GM19467 (cell line): ENCODE data around the gene RINL.
"Not testable (repeated sequence)": the region's sequence is repeated elsewhere in the genome, so short reads cannot be mapped to it uniquely, and the experiment has no call there.

Source experiments
- ATAC-seq: cut with Tn5 transposase; IDR thresholded peaks from one replicate; pipeline ENCODE4 v1.9.1; 2021; ENCODE audit warnings: mild to moderate bottlenecking, moderate library complexity; ENCODE audit not compliant: unreplicated experiment

Gene RINL

DNA sequence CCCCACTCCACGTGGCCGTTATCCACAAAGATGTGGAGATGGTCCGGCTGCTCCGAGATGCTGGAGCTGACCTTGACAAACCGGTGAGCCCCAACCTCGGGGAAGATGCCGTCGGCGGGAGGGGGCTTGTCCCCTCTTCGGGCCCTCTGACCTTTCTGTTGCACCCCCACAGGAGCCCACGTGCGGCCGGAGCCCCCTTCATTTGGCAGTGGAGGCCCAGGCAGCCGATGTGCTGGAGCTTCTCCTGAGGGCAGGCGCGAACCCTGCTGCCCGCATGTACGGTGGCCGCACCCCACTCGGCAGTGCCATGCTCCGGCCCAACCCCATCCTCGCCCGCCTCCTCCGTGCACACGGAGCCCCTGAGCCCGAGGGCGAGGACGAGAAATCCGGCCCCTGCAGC is 29.2 kb upstream of the RINL start:
- no peak for ATAC-seq

DNA sequence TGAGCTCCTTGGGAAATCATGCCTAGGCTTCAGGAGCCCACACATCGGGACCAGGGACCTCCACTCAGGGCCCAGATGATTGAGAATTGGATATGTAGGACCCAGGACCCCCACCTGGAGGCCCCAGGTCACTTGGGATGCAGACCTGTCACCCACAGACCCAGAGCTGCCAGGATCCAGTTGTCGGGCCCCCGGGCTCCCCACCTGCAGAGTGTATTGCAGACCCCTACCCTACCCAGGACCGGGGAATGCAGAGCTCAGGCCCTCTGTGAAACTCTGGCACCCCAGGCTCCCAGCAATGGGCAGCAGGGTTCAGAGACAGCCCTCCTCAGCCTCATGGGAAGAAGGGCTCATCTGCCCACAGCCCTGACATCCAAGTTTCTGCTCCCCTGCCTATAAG is 27.5 kb upstream of the RINL start:
- no peak for ATAC-seq

DNA sequence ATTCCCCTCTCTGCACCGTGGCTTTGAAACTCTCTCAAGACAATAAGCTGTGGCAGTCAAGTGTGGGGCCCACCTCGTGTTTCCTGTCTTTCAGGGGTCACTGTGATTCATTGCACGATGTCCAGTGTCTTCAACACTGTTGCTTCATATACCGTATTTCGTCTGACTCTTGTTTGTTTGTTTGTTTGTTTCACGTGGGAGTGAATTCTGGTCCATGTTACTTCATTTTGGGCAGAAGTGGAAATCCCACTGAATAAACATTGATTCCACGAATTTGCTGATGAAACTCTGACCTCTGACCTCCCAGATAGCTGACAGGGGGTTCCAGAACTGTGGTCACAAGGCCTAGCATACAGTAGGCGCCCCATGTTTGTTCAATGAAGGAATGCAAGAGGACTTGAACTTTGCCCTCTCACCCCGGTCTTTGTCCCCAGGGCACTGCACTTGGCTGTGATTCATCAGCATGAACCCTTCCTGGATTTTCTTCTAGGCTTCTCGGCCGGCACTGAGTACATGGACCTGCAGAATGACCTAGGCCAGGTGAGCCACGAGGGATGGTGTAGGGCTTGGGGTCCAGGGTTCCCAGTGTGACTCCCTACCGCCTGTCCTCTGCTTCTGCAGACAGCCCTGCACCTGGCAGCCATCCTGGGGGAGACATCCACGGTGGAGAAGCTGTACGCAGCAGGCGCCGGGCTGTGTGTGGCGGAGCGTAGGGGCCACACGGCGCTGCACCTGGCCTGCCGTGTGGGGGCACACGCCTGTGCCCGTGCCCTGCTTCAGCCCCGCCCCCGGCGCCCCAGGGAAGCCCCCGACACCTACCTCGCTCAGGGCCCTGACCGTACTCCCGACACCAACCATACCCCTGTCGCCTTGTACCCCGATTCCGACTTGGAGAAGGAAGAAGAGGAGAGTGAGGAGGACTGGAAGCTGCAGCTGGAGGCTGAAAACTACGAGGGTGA is 26.8 kb upstream of the RINL start:
- no peak for ATAC-seq

DNA sequence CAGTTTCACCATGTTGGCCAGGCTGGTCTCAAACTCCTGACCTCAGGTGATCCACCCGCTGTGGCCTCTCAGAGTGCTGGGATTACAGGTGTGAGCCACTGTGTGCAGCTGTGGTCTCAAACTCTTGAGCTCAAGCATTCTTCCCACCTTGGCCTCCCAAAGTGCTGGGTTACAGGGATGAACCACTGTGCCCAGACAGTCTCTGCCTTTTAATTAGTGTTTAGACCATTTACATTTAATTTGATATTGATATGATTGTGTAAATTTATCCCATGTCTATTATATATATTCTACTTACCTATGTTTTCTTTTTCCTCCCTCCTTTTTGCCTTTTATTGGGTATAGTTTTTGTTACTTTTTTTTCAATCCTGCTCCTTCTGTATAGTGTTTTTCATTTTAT is 23.6 kb upstream of the RINL start:
- no peak for ATAC-seq

DNA sequence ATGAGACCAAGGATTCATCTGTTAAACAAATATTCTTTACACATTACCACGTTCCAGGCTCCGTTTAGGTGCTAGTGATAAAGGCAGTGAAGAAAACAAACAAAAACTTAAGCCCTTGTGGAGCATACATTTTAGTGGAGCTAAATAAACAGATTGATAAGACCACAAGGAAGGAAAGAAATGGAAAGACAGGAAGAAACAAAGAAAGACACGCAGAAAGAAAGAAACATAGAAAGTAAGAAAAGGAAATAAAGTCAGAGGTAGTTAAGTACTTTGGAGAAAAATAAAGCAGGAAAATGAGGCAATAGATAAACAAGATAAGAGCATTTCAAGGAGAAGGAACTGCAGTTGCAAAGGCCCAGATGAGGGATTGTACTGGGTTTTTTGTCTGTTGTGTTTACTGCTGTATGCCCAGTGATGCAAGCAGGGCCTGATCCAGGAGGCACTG is 22.7 kb upstream of the RINL start:
- no peak for ATAC-seq

DNA sequence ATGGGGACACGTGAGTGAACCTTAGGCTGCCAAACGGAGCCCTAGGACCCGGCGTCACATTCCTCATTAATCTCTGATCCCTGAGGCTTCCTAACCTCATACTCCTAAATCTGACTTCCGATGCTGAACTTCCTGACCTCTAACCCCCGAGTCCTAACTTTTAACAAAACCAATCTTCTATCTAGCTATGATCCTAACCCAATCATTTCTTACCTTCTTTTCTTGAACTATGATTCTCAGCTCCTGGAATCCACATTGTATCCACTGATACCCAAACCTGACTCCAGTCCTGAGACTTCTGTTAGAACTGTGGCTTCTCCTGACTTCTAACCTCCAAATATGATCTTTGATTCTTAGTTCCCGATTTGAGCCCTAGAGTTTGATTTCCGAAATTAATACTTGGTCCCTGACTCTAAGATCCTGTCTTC is 22.1 kb upstream of the RINL start:
- ATAC-seq = no peak

DNA sequence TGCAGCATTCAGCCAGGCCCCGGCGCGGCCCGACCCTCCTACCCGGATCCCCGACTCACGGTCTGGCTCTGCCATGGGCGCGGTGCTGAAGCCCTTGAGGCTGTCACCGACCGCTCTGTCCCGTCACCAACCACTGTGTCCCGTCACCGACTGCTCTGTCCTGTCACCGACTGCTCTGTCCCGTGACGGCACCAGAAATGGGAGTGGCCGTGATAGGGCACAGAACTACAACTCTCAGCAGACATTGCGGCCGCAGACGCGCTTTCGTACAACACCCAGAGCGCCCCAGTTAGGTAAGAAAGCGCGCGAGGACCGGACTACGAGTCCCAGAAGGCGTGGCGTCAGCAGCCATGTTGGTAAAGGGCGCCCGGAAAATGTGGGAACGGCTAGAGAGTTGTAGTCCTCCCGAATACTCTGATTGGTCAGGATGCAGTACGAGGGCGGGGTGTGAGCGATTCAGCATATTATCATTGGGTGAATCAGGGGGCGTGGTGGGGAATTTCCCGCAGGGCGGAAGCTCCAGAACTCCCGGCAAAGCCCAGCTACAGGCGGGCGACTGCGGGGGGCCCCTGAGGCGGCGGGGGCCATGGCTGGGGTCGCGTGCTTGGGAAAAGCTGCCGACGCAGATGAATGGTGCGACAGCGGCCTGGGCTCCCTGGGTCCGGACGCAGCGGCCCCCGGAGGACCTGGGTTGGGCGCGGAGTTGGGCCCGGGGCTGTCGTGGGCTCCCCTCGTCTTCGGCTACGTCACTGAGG is 21.5 kb upstream of the RINL start, which contains the start of the genes NFKBIB and SIRT2:
Gene NFKBIB, plus strand, starts transcription at position 523 of the 755 bp plus-strand sequence. Its CDS starts 64 bp downstream, at position 587.
Gene SIRT2, minus strand, starts transcription at position 172 of the 755 bp plus-strand sequence. Its CDS starts 97 bp downstream, at position 75.
- peak; percentile 90 for ATAC-seq

DNA sequence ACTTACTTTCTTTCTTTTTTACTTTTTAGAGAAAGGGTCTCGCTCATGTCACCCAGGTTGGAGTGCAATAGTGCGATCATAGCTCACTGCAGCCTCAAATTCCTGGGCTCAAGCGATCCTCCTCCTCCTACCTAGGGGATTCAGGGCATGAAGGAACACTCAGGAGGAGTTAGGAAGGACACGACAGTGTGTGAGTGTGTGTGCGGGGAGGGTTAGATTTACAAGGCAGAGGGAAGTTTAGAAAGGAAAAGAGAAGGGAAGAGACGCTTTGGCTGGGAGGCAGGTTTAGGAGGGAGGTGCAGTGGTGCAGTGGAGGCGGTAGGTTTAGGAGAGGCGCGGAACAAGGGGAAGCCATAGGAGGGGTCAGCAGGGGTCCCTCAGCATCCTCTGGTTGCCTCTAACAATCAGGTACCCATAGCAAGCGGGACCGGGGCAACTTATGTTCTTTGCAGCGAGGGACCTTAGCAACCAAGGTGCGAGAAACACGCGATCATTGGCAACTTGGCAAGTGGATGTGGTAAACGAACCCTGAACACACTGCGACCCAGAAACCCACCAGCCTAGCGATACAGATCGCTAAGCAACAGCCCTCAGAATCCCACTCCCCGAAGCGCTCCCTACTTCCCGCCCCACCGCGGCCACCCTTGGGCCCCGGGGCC is 20.8 kb upstream of the RINL start:
- no peak for ATAC-seq

DNA sequence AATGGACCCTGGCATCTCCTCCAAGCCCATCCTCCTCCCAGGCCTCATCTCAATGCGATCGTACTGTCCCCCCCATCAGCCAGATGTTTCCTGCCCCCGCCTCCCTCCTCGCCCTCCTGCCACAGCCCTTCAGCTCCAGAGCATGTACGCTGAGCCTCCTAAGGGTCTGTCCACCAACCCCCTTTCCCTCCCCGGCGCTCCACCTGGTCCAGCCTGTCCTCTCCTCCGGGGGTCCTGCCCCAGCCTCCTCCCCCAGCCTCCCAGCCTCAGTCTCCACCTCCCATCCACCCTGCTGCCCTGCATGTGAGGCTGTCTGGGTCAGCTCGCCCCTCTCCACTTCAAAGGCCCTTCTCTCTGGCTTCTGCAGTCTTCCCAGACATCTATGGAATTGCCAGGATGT is 16.9 kb upstream of the RINL start:
- ATAC-seq = no peak

DNA sequence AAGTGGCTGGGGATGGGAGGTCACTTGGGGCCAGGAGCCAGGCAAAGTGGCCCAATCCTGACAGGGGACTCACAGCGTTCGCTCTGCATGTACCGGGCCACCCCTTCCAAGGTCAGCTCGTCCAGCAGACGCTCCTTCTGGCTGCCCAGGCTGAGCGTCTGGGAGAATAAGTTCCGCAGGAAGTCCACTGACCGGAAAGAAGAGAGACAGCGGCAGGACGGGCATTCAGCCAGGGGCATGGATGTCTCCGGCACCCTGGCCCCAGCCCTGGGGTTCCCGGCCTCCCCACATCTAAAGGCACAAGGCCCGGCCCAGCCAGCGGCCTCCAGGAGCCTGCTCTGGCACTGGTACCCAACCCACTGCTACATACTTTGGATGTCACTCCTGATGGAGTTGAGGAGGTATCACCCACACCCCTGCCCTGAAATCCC is 15.3 kb upstream of the RINL start:
- no peak for ATAC-seq

DNA sequence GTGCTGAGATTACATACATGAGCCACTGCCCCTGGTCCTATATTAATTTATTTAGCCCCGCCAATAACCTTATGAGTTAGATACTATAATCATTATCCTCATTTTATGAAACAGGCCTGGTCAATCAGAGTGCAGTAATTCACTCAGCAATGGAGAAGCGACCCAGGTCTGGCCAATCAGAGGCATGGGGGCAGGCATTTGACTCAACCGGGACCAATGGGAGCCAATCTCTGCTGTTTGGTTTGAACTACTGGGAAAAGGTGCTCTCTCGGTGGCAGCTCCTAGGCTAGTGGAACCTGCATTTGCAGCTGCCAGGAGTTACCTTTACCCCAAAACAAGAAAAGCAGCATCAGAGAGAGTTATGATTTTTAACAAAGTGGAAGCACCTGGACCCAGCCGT is 14.8 kb upstream of the RINL start:
- no peak for ATAC-seq

DNA sequence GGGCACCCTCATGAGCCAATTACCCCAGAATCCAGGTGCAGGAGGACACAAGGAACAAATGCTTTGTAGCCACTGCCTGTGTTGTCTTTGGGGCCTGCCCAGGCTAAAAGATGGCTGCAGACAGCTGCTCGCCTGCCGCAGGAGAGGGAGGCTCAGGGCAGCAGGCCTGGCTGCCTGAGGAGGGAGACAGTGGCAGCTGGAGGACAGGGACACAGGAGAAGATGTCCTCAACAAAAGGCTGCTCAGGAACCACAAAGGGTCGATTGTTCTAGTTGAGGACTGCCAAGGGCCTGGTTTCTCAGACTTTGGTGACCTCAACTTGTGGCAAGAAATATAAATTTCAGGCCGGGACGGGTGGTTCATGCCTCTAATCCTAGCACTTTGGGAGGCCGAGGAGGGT is 13.7 kb upstream of the RINL start:
- no peak for ATAC-seq

DNA sequence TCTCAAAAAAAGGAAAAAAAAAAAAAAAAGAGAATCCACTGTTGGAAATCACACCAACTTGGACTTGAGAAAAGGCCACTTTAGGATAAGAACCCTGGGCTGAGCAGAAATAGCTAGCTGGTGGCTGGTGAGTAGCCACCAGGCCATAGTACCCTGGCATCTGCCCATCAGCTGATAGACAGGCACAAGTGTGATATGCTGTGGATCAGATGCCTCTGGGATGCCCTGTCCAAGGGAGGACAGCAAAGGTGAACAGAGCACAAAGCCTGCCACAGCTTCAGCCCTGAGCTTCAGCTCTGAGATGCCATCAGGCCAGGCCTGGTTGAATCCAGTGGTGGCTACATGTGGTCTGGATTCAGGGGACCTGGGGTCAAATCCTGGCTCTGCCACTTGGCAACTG is 12.6 kb upstream of the RINL start:
- no peak for ATAC-seq

DNA sequence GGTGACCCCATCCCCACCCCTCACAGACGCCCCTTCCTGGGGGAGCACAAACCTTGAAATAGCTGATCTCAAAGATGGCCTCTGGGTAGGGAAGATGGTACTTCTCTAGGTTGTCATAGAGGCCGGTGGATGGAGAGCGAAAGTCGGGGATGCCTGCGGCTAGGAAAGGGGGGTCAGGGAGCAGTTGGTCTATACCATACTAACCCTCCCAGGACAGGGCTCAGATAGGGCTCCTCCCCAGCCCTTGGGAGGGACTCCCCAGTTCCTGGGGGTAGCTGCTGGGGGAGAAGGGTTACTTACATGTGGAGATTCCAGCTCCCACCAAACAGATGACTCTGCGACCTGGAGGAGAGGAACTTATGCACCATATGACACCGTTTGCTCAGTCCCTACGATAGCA is 11.7 kb upstream of the RINL start:
- ATAC-seq = no peak

DNA sequence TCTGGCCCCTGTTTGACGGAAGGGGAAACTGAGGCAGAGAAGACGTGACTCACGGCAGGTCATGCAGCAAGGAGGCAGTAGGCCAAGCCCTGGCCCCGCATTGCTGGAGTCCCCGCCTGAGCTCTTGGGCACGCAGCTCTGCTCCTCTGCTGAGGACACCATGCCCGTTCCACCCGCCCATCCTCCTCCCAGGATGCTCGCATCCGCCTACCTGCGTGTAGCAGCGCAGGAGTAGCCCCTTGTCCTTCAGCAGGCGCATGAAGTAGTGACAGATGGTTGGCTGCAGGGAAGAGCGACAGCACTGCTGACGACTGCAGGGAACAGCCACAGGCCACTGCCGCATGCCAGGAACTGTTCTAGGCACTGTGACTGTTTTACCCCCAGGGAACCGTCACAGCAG is 10.8 kb upstream of the RINL start:
- no peak for ATAC-seq

DNA sequence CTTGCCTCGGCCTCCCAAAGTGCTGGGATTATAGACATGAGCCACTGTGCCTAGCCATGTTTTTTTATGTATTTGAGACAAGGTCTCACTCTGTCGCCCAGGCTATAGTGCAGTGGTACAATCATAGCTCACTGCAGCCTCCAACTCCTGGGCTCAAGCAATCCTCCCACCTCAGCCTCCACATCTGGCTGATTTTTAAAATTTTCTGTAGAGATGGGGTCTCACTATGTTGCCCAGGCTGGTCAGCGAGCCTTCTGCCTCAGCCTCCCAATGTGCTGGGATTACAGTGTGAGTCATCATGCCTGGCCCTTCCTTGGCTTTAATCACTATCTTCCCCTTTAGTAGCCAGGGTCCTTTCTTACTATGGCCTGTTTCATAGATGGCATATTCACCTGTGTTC is 6.6 kb upstream of the RINL start:
- ATAC-seq = not testable (repeated sequence)

DNA sequence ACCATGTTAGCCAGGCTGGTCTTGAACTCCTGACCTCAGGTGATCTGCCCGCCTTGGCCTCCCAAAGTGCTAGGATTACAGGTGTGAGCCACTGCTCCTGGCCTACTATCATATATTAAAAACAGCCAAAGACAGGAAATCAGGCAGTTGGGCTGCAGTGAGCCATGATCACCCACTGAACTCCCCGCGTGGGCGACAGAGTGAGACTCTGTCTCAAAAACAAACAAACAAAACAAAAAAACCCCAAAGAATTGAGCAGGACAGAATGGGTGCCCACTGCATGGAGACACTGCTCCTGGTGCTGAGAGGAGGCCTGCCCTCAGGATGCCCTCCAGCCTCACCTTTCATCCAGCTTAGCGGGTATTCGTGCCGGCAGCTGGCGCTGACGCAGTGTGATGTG is 5.2 kb upstream of the RINL start:
- ATAC-seq = no peak

DNA sequence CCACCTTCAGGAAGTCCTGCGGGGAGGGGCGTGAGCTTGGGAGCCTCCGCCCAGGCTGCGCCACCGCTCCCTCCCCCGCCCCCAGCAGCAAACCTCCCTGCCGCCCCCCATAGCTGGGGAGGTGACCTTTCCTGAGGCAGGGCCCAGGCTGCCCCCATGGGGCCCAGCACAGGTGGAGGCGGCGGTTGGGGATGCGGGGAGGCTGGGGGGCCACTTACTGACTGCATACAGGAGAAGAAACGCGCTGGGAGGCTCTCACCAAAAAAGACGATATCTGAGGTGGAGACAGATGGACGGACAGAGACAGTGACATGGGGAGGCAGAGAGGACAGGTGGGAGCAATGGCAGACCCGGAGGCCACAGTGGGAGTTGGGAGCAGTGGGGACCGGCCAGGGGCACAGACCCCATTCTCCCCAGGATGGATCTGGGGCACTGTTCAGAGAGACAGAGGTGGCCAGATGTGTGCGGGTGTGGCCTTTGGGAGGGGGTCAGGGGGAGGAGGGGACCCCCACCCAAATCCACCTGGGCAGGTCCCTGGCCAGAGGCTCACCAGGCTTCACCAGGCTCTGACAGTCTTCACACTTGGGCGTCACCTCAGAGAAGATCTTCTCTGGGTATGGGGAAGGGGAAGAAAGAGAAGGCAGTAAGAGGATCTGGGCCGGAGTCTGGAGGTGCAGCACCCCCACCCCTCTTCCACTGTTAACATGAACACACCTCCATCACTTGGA is 3.0 kb upstream of the RINL start:
- no peak for ATAC-seq

DNA sequence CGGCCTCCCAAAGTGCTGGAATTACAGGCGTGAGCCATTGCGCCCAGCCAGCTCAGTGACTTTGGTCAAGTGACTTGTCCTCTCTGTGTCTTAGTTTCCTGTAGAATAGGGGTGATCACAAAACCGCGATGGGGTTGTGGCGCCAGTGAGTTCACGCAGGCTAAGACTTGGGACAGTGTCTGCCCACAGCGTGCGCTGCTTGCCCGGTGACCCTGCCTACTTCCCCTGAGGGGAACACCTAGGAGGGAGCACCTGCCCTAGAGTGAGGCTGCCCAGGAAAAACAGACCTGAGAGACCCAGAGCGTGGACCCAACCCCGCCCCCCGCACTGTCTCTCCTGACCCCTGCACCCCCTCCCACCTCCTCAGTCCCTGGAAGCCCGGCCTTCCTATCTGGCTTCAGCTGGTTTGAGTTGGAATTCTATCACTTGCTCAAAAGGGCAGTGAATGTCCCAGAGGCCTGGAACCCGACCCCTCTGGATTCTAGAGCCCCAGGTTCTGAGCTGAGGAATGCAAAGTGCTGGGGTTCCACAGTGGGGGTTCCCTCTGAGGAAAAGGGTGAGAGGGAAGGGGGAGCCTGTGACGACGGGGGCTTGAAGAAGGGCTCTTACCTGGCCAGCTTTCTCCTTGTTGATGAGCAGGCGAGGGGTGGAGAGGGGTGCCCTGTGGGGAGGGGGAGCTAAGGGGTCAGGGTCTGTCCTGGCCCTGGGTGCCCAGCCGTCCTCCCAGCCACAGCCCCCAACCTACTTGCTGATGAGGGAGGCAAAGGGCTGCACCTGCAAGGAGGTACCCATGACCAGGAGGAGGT is 2.2 kb upstream of the RINL start:
- no peak for ATAC-seq

DNA sequence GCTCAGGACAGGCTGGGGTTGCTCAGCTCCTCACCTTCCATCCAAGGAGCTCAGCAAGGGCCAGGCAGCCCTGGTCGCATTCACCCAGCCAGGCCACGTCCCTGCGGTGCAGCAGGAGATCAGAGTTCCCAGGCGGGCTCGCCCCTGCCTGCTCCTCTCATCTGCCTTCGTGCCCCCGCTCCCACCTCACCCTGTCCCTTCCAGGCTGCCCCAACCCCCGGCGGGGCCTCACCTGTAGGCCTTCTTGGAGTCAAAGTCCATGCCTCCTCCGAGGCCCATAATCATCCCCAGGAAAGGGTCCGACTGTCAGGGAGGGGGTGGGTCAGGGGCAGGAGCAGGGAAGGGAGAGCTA is 1.3 kb upstream of the RINL start:
- no peak for ATAC-seq
